ENCODE results near the gene BYSL. TPM values are rescaled to one million over a fixed set of nuclear protein-coding genes. Genes with fewer than 3 reads are reported as not detected.

Gene BYSL
- total RNA-seq, 4 donors from 2014 or later = 2.8 to 6.1 (median 4.2) TPM

Small RNA genes lying within 50 kb of the gene (small RNA-seq; reads per million reads assigned to genes)
- not detected for gene RF00019

Other genes with a start within 250 kb of the BYSL start
- gene TFEB, start 185.9 kb upstream of the BYSL start, total RNA-seq = 10 to 100 TPM; 23.0 to 39.0 (median 34.9) TPM
- not detected for gene PGC, start 174.1 kb upstream of the BYSL start, total RNA-seq
- gene FRS3, start 141.6 kb upstream of the BYSL start, total RNA-seq = 1 to 10 TPM; 4.0 to 6.7 (median 5.8) TPM
- gene PRICKLE4, start 140.7 kb upstream of the BYSL start, total RNA-seq = 10 to 100 TPM in 3 of 4 donors, 1 to 10 TPM in 1; 4.0 to 15.6 (median 12.7) TPM
- gene TOMM6, start 133.8 kb upstream of the BYSL start, total RNA-seq = 100 to 1,000 TPM in 3 of 4 donors, 10 to 100 TPM in 1; 96.3 to 134 (median 124) TPM
- 10 to 100 TPM in 3 of 4 donors, 1 to 10 TPM in 1; 9.8 to 17.5 (median 13.8) TPM for gene USP49, start 26.1 kb upstream of the BYSL start, total RNA-seq
- 10 to 100 TPM; 20.6 to 27.1 (median 24.3) TPM for gene MED20, start 360 bp upstream of the BYSL start, total RNA-seq
- gene CCND3, start 20.3 kb downstream of the BYSL start, total RNA-seq = 100 to 1,000 TPM; 103 to 204 (median 166) TPM
- 100 to 1,000 TPM in 1 of 4 donors, 10 to 100 TPM in 3; 52.0 to 131 (median 72.2) TPM for gene TAF8, start 129.0 kb downstream of the BYSL start, total RNA-seq
- gene C6orf132, start 221.1 kb downstream of the BYSL start, total RNA-seq = 10 to 100 TPM; 14.8 to 34.3 (median 30.6) TPM

All from thyroid gland (tissue), 4 donors.